GM23338 (cell line): ENCODE measurements around the gene NRG3. TPM values are rescaled to one million over a fixed set of nuclear protein-coding genes. Genes with fewer than 3 reads are reported as not detected.

ENCODE experiments used
- ATAC-seq: fragments of 200-7000 bp; cut with Tn5 transposase; 3 replicates; pipeline ENCODE4 v1.9.1; 2020
- DNase-seq: peaks from one replicate; pipeline ENCODE4 v3.0.0-alpha.2; 2015; ENCODE audit warnings: low spot score
- H2AFZ ChIP-seq: fragments of 200-600 bp; sonication (generic); 2 replicates; pipeline ENCODE4 v1.8.0; 2016; ENCODE audit warnings: antibody characterized with exemption, mild to moderate bottlenecking, moderate library complexity
- H3F3A ChIP-seq: fragments of 200-600 bp; sonication (generic); replicated peaks from 2 replicates; pipeline ENCODE4 v1.8.0; 2017; ENCODE audit warnings: antibody characterized with exemption, mixed run types, low read depth
- H3K27ac ChIP-seq: fragments of 200-600 bp; sonication (generic); 2 replicates; pipeline ENCODE4 v1.6.1; 2016; ENCODE audit warnings: low read depth
- H3K27me3 ChIP-seq: fragments of 200-600 bp; sonication (generic); 2 replicates; pipeline ENCODE4 v1.8.0; 2016; ENCODE audit warnings: mild to moderate bottlenecking, mixed run types, moderate library complexity; ENCODE audit not compliant: insufficient read depth
- H3K36me3 ChIP-seq: fragments of 200-600 bp; sonication (generic); 2 replicates; pipeline ENCODE4 v1.8.0; 2016; ENCODE audit warnings: mild to moderate bottlenecking; ENCODE audit not compliant: insufficient read depth
- H3K4me1 ChIP-seq: fragments of 200-600 bp; sonication (generic); 2 replicates; pipeline ENCODE4 v1.8.0; 2016; ENCODE audit warnings: mild to moderate bottlenecking, moderate library complexity; ENCODE audit not compliant: insufficient read depth
- H3K4me2 ChIP-seq: fragments of 200-600 bp; sonication (generic); 2 replicates; pipeline ENCODE4 v1.7.1; 2017; ENCODE audit warnings: mixed run types
- H3K4me3 ChIP-seq: fragments of 200-600 bp; sonication (generic); 2 replicates; pipeline ENCODE4 v1.6.1; 2016; ENCODE audit warnings: mixed run types
- H3K79me2 ChIP-seq: fragments of 200-600 bp; sonication (generic); replicated peaks from 2 replicates; pipeline ENCODE4 v1.8.0; 2017; ENCODE audit warnings: mild to moderate bottlenecking; ENCODE audit not compliant: insufficient read depth
- H3K9me2 ChIP-seq: fragments of 200-600 bp; sonication (generic); 2 replicates; pipeline ENCODE4 v1.8.0; 2017; ENCODE audit not compliant: insufficient read depth
- H4K20me1 ChIP-seq: fragments of 200-600 bp; sonication (generic); replicated peaks from 2 replicates; pipeline ENCODE4 v1.8.0; 2017; ENCODE audit warnings: mild to moderate bottlenecking; ENCODE audit not compliant: insufficient read depth
- H3K27ac Mint-ChIP-seq: 2 replicates; pipeline ENCODE4 v1.8.0; 2020; ENCODE audit warnings: inconsistent platforms, mild to moderate bottlenecking, moderate library complexity, mixed read lengths
- H3K27me3 Mint-ChIP-seq: 3 replicates; pipeline ENCODE4 v1.8.0; 2022; ENCODE audit warnings: low read depth, mild to moderate bottlenecking, moderate library complexity, mixed read lengths, inconsistent platforms; ENCODE audit not compliant: insufficient read depth, poor library complexity
- H3K36me3 Mint-ChIP-seq: 3 replicates; pipeline ENCODE4 v1.8.0; 2021; ENCODE audit warnings: low read depth, mild to moderate bottlenecking, inconsistent platforms, moderate library complexity, mixed read lengths
- H3K4me1 Mint-ChIP-seq: 3 replicates; pipeline ENCODE4 v1.8.0; 2020; ENCODE audit warnings: mild to moderate bottlenecking, inconsistent platforms, mixed read lengths
- H3K4me3 Mint-ChIP-seq: 3 replicates; pipeline ENCODE4 v1.8.0; 2021; ENCODE audit warnings: moderate library complexity, mild to moderate bottlenecking, inconsistent platforms, mixed read lengths
- H3K9me3 Mint-ChIP-seq: 3 replicates; pipeline ENCODE4 v1.8.0; 2020; ENCODE audit warnings: moderate library complexity, mild to moderate bottlenecking, inconsistent platforms, mixed read lengths
- CREB1 ChIP-seq: fragments of 250-450 bp; sonication (Bioruptor Pico); IDR thresholded peaks from 2 replicates; pipeline ENCODE4 v1.5.0; 2020; ENCODE audit warnings: low read depth, mild to moderate bottlenecking, moderate library complexity
- CTCF ChIP-seq, 2 experiments: fragments of 200-600 bp in 1 of 2; sonication (generic) in 1 of 2; conservative IDR thresholded peaks; 2 replicates each; pipeline versions ENCODE4 v1.5.1 to v1.6.1; 2016 to 2017; ENCODE audit warnings: antibody characterized with exemption in 2 of 2, low read depth in 2 of 2, mild to moderate bottlenecking in 2 of 2, moderate library complexity in 1 of 2
- ETS1 ChIP-seq: IDR thresholded peaks from 2 replicates; pipeline ENCODE4 v1.6.1; 2016; ENCODE audit warnings: antibody characterized with exemption
- EZH2phosphoT487 ChIP-seq: fragments of 200-600 bp; sonication (generic); IDR thresholded peaks from one replicate; pipeline ENCODE4 v1.8.1; 2018; ENCODE audit warnings: antibody characterized with exemption; ENCODE audit not compliant: unreplicated experiment
- JUNB ChIP-seq: IDR thresholded peaks from one replicate; pipeline ENCODE4 v1.6.1; 2016; ENCODE audit warnings: antibody characterized with exemption; ENCODE audit not compliant: unreplicated experiment
- NANOG ChIP-seq: IDR thresholded peaks from 2 replicates; pipeline ENCODE4 v1.6.1; 2016; ENCODE audit warnings: antibody characterized with exemption, borderline replicate concordance
- POLR2AphosphoS5 ChIP-seq: IDR thresholded peaks from 2 replicates; pipeline ENCODE4 v1.6.1; 2016; ENCODE audit warnings: antibody characterized with exemption, low read depth
- STAT1 ChIP-seq: IDR thresholded peaks from one replicate; pipeline ENCODE4 v1.6.1; 2016; ENCODE audit warnings: antibody characterized with exemption; ENCODE audit not compliant: unreplicated experiment
- ZNF114 ChIP-seq: fragments of 250-450 bp; sonication (Bioruptor Pico); IDR thresholded peaks from 2 replicates; pipeline ENCODE4 v1.5.0; 2020; ENCODE audit warnings: mild to moderate bottlenecking, moderate library complexity
- ZNF331 ChIP-seq: fragments of 250-450 bp; sonication (Bioruptor Pico); IDR thresholded peaks from 2 replicates; pipeline ENCODE4 v1.5.0; 2020; ENCODE audit warnings: low read depth, mild to moderate bottlenecking, moderate library complexity
- polyA plus RNA-seq: library from polyadenylated mRNA; unstranded; fragments of >200 nt; fragmentation: Nextera tagmentation; extraction: Ambion mirVana; gene quantifications from 2 replicates; pipeline ENCODE4 v1.2.1, GENCODE V29; 2016
- total RNA-seq: library from RNA; depleted of rRNA; stranded (reverse); fragments of >200 nt; shearing (Covaris generic); gene quantifications from 2 replicates; pipeline ENCODE4 v1.2.3, GENCODE V29; 2014
- TF ChIP-seq, protein P1 (sequence below): IDR thresholded peaks from one replicate; pipeline ENCODE4 v1.6.1; 2018; ENCODE audit warnings: antibody characterized with exemption; ENCODE audit not compliant: unreplicated experiment

The NRG3 gene
- total and polyA plus RNA-seq, 2 experiments from 2014 or later, result 1.9 to 3.9 TPM

GRCh38 chr10:82037076-82037475 is 162.1 kb downstream of the NRG3 start:
- no peaks in the 10 kb centered on the region for H3K36me3 ChIP-seq
- Mint-ChIP-seq H3K9me3 (no peaks in the 10 kb centered on the region), H3K4me3 (no peak overlapping the region), H3K27ac (no peak overlapping the region), H3K4me1 (peaks cover 12% of the 10 kb centered on the region), H3K36me3 (no peaks in the 10 kb centered on the region), H3K27me3 (no peaks in the 10 kb centered on the region)
- ATAC-seq (no peak), DNase-seq (no peak)
- H3K9me2 ChIP-seq, result no peaks in the 10 kb centered on the region
- H3K4me2 ChIP-seq, result no peak overlapping the region
- TF ChIP-seq, protein P1, sequence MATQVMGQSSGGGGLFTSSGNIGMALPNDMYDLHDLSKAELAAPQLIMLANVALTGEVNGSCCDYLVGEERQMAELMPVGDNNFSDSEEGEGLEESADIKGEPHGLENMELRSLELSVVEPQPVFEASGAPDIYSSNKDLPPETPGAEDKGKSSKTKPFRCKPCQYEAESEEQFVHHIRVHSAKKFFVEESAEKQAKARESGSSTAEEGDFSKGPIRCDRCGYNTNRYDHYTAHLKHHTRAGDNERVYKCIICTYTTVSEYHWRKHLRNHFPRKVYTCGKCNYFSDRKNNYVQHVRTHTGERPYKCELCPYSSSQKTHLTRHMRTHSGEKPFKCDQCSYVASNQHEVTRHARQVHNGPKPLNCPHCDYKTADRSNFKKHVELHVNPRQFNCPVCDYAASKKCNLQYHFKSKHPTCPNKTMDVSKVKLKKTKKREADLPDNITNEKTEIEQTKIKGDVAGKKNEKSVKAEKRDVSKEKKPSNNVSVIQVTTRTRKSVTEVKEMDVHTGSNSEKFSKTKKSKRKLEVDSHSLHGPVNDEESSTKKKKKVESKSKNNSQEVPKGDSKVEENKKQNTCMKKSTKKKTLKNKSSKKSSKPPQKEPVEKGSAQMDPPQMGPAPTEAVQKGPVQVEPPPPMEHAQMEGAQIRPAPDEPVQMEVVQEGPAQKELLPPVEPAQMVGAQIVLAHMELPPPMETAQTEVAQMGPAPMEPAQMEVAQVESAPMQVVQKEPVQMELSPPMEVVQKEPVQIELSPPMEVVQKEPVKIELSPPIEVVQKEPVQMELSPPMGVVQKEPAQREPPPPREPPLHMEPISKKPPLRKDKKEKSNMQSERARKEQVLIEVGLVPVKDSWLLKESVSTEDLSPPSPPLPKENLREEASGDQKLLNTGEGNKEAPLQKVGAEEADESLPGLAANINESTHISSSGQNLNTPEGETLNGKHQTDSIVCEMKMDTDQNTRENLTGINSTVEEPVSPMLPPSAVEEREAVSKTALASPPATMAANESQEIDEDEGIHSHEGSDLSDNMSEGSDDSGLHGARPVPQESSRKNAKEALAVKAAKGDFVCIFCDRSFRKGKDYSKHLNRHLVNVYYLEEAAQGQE, result no peak
- TF ChIP-seq ETS1 (no peak), EZH2phosphoT487 (no peak), JUNB (no peak), POLR2AphosphoS5 (no peak), ZNF331 (no peak), STAT1 (no peak), ZNF114 (no peak), CREB1 (no peak), CTCF (conservative IDR thresholded peaks at IDR 0.05; ENCODE audit: low read depth in 2 of 2) (no peak)
- H4K20me1 ChIP-seq, result no peaks in the 10 kb centered on the region
- H3K4me1 ChIP-seq, result 0 out of 2 replicates have a peak, but pooled peaks cover 4% of the 10 kb centered on the region
- no peaks in the 10 kb centered on the region for H3F3A ChIP-seq
- no peak overlapping the region for H3K27ac ChIP-seq
- no peak overlapping the region for H3K4me3 ChIP-seq
- H3K27me3 ChIP-seq, result no peaks in the 10 kb centered on the region
- no peak overlapping the region for H2AFZ ChIP-seq
- no peaks in the 10 kb centered on the region for H3K79me2 ChIP-seq

GRCh38 chr10:82038587-82038986 is 163.6 kb downstream of the NRG3 start:
- Histone ChIP-seq H4K20me1 (no peaks in the 10 kb centered on the region), H3K4me1 (0 out of 2 replicates have a peak, but pooled peaks cover 4% of the 10 kb centered on the region), H3K36me3 (no peaks in the 10 kb centered on the region), H3K9me2 (no peaks in the 10 kb centered on the region), H3F3A (no peaks in the 10 kb centered on the region), H3K4me2 (no peak overlapping the region), H3K79me2 (no peaks in the 10 kb centered on the region), H3K27me3 (no peaks in the 10 kb centered on the region), H2AFZ (no peak overlapping the region), H3K27ac (no peak overlapping the region), H3K4me3 (no peak overlapping the region)
- H3K4me3 Mint-ChIP-seq, result no peak overlapping the region
- H3K36me3 Mint-ChIP-seq, result no peaks in the 10 kb centered on the region
- DNase-seq, result no peak
- H3K9me3 Mint-ChIP-seq, result no peaks in the 10 kb centered on the region
- H3K27me3 Mint-ChIP-seq, result no peaks in the 10 kb centered on the region
- no peak for ATAC-seq
- peaks cover 12% of the 10 kb centered on the region for H3K4me1 Mint-ChIP-seq
- no peak overlapping the region for H3K27ac Mint-ChIP-seq
- TF ChIP-seq STAT1 (no peak), EZH2phosphoT487 (no peak), NANOG (no peak), ETS1 (no peak), POLR2AphosphoS5 (no peak), ZNF331 (no peak), CTCF (conservative IDR thresholded peaks at IDR 0.05; ENCODE audit: low read depth in 2 of 2) (no peak), ZNF114 (no peak)
